Activated naive CD8-positive, alpha-beta T cell treated with anti-CD3 and anti-CD28 coated beads, Interleukin-2, amount 10 ng/mL, durations not matched to agents 7 days and 5 days (primary cell): ENCODE results near the gene NAGS. TPM values are rescaled to one million over a fixed set of nuclear protein-coding genes. Genes with fewer than 3 reads are reported as not detected.

Experiments used
- ATAC-seq: fragments of 150-1000 bp; cut with Tn5 transposase; one replicate; pipeline ENCODE4 v1.10.0; 2021; ENCODE audit warnings: low read depth, moderate library complexity
- POLR2A ChIA-PET: fragments of 350-600 bp; sonication (Branson Sonifier 250); formaldehyde crosslinking; loops from one replicate; lab custom pipeline; 2021; ENCODE audit warnings: antibody characterized with exemption; lab: Charles Lee
- DNase-seq: peaks from one replicate; pipeline ENCODE4 v3.0.0; 2021
- H3K27ac Mint-ChIP-seq: one replicate; pipeline ENCODE4 v1.8.0; 2022; ENCODE audit warnings: mild to moderate bottlenecking, mixed read lengths
- H3K27me3 Mint-ChIP-seq: one replicate; pipeline ENCODE4 v1.8.0; 2022; ENCODE audit warnings: mild to moderate bottlenecking, moderate library complexity, mixed read lengths
- H3K36me3 Mint-ChIP-seq: one replicate; pipeline ENCODE4 v1.8.0; 2021; ENCODE audit warnings: mild to moderate bottlenecking, mixed read lengths
- H3K4me1 Mint-ChIP-seq: one replicate; pipeline ENCODE4 v1.8.0; 2021; ENCODE audit warnings: mixed read lengths
- H3K4me3 Mint-ChIP-seq: one replicate; pipeline ENCODE4 v1.8.0; 2022; ENCODE audit warnings: mild to moderate bottlenecking, moderate library complexity, mixed read lengths
- H3K9me3 Mint-ChIP-seq: one replicate; pipeline ENCODE4 v1.8.0; 2021; ENCODE audit warnings: mixed read lengths
- total RNA-seq, 2 experiments: library from RNA; stranded (reverse); gene quantifications; one replicate each; pipeline ENCODE4 v1.2.3, GENCODE V29; 2021

Gene NAGS
- total RNA-seq, 2 experiments from 2014 or later = 1.4 TPM

DNA sequence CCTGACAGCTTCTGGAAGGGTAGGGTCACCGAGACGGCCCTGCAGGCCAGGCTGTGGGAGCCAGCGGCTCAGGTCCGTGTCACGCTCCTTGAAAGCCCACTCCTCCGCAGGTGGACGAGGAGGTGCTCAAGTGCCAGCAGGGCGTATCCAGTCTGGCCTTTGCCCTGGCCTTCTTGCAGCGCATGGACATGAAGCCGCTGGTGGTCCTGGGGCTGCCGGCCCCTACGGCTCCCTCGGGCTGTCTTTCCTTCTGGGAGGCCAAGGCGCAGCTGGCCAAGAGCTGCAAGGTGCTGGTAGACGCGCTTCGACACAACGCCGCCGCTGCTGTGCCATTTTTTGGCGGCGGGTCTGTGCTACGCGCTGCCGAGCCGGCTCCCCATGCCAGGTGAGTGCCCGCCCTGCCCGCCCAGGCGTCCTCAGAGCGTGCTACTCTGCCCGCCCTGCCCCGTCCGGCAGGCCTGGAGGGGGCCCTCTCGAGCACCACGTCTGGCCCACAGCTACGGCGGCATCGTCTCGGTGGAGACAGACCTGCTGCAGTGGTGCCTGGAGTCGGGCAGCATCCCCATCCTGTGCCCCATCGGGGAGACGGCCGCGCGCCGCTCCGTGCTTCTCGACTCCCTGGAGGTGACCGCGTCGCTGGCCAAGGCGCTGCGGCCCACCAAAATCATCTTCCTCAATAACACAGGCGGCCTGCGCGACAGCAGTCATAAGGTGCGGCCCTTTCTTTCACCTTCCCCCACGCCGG, 1.3 kb downstream of the NAGS start:
- ATAC-seq = peak; percentile 7

DNA sequence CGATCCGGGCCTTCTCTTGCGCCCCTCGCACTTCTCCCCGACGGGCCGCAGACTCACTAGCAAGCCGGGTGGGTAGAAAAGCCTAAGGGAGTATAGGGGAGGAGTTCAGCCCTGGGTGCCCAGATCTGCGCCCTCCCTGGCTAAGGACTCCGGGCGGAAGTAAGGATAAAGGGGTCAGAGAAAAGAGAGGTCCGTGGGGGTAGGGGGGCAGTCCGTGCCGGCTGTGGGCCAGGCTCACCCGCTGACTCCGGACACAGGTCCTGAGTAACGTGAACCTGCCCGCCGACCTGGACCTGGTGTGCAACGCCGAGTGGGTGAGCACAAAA, 1.8 kb downstream of the NAGS start:
- POLR2A ChIA-PET = interaction anchor here (1.2 kb wide), 1 partner anchor 9 kb away, joined by 4 read pairs; the partner anchor contains the start of gene TMEM101
- Mint-ChIP-seq H3K27me3 (peaks cover 28% of the 10 kb centered on the region), H3K27ac (peak overlapping the region; percentile 39), H3K4me3 (peak overlapping the region; percentile 88), H3K9me3 (no peaks in the 10 kb centered on the region), H3K4me1 (peaks cover 17% of the 10 kb centered on the region), H3K36me3 (no peaks in the 10 kb centered on the region)
- ATAC-seq (peak; percentile 14), DNase-seq (no peak)

More for the DNA sequence above, 1.3 kb downstream of the NAGS start:
- Mint-ChIP-seq H3K27me3 (peaks cover 28% of the 10 kb centered on the region), H3K36me3 (no peaks in the 10 kb centered on the region), H3K4me1 (peaks cover 17% of the 10 kb centered on the region), H3K27ac (peak overlapping the region; percentile 39), H3K9me3 (no peaks in the 10 kb centered on the region), H3K4me3 (peak overlapping the region; percentile 88)
- peak; percentile 59 for DNase-seq
- POLR2A ChIA-PET = interaction anchor here (1.2 kb wide), 1 partner anchor 9 kb away, joined by 4 read pairs; the partner anchor contains the start of gene TMEM101

DNA sequence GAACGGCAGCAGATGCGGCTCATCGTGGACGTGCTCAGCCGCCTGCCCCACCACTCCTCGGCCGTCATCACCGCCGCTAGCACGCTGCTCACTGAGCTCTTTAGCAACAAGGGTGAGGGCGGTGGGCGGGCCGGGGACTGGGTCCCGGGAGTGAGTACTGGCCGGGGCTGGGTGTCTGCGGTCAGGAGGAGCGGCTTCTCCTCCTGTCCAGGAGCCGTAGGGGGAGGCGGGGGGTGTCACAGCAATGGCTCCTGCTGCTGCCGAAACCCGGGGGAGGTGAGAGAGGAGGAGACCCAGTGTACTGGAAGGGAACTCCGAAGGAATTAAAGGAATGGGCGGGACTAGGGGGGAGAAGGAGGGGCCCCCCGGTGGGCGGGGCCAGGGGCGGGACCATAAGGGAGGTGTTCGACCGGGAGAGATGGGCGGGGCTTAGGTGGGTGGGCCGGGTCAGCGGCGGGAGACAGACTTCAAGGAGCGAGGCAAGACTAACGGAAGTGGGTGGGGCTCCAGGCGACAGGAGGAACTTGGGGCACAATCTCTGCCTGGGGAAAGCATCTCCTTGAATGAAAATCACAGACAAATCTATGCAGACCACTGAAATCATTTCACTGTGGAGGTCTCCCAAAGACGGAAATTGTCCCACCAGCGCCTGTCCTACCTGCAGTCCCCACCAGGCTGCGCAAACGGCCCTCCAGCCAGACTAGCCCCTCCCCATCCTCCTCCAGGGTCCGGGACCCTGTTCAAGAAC, 2.4 kb downstream of the NAGS start:
- peak overlapping the region; percentile 60 for H3K27ac Mint-ChIP-seq
- POLR2A ChIA-PET = interaction anchor here (1.2 kb wide), 1 partner anchor 8 kb away, joined by 4 read pairs; the partner anchor contains the start of gene TMEM101
- peaks cover 28% of the 10 kb centered on the region for H3K27me3 Mint-ChIP-seq
- H3K4me3 Mint-ChIP-seq = peak overlapping the region; percentile 88
- peaks cover 17% of the 10 kb centered on the region for H3K4me1 Mint-ChIP-seq
- peak; percentile 94 for DNase-seq
- peaks cover 2% of the 10 kb centered on the region for H3K36me3 Mint-ChIP-seq
- ATAC-seq = peak; percentile 85
- no peaks in the 10 kb centered on the region for H3K9me3 Mint-ChIP-seq

DNA sequence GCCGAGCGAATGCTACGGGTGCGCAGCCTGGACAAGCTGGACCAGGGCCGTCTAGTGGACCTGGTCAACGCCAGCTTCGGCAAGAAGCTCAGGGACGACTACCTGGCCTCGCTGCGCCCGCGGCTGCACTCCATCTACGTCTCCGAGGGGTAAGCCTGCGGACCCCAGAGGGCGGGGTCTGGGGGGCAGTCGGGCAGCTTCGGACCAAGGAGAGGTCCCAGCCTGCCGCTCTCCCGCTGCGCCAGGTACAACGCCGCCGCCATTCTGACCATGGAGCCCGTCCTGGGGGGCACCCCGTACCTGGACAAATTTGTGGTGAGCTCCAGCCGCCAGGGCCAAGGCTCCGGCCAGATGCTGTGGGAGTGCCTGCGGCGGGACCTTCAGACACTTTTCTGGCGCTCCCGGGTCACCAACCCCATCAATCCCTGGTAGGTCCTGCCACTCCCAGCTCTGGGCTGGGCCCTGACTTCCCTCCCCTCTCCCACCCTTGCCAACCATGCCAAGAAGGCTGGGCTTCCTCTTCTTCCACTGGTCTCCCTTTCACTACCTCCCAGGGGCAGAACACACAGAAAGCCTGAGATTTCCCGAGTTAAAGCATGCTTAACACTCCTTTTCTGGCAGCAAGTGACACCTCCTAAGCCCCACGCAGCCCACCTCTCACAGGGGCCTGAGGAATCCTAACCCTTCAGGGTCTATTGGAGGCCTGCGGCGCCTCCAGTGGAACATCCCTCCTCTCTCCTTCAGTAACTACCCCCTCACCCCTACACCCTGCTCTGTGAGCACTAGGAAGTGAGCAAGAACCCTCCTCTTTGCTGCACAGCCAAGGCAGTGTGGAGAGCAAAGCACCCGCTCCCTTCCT, 3.2 kb downstream of the NAGS start:
- H3K9me3 Mint-ChIP-seq = no peaks in the 10 kb centered on the region
- POLR2A ChIA-PET = interaction anchor here (0.6 kb wide), 1 partner anchor 239 kb away, joined by 3 read pairs; no protein-coding TSS in a partner anchor

DNA sequence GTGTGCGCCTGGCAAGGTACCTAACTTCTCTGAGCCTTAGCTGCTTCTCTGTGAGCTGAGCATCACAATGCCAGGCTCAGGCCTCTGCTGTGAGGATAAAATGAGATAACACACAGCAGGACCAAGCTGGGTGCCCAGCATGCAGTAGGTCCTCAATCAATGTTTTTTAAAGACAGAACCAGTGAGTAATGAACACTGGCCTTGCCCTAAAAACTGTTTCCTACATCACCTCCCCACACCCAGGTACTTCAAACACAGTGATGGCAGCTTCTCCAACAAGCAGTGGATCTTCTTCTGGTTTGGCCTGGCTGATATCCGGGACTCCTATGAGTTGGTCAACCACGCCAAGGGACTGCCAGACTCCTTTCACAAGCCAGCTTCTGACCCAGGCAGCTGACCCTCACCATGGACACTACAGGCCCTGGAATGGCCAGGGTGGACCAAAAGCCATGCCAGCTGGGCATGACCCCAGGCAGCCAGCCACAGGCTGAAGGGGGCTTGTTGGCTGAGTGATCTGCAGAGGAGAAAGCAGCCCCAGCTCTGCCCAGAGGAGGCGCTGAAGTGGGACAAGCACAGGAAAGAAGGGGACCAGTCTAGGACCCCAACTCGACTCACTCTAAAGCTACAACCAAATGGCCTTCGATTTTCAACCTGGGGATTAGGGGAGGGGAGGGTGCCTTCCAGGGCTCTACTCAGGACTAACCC, 3.9 kb downstream of the NAGS start:
- peak overlapping the region; percentile 57 for H3K27ac Mint-ChIP-seq
- no peaks in the 10 kb centered on the region for H3K9me3 Mint-ChIP-seq
- H3K27me3 Mint-ChIP-seq = peaks cover 26% of the 10 kb centered on the region
- H3K4me1 Mint-ChIP-seq = peaks cover 17% of the 10 kb centered on the region
- POLR2A ChIA-PET = interaction anchor here (0.6 to 1.2 kb wide), 3 partner anchors 14 to 238 kb away, joined by 3 read pairs; no protein-coding TSS in a partner anchor
- peaks cover 2% of the 10 kb centered on the region for H3K36me3 Mint-ChIP-seq
- peak overlapping the region; percentile 88 for H3K4me3 Mint-ChIP-seq
- ATAC-seq = no peak
- no peak for DNase-seq

More for the DNA sequence above, 3.2 kb downstream of the NAGS start:
- H3K4me3 Mint-ChIP-seq = peak overlapping the region; percentile 88
- H3K27me3 Mint-ChIP-seq = peaks cover 28% of the 10 kb centered on the region
- no peak for ATAC-seq
- peak overlapping the region; percentile 60 for H3K27ac Mint-ChIP-seq
- H3K4me1 Mint-ChIP-seq = peaks cover 17% of the 10 kb centered on the region
- H3K36me3 Mint-ChIP-seq = peaks cover 2% of the 10 kb centered on the region
- DNase-seq = no peak

DNA sequence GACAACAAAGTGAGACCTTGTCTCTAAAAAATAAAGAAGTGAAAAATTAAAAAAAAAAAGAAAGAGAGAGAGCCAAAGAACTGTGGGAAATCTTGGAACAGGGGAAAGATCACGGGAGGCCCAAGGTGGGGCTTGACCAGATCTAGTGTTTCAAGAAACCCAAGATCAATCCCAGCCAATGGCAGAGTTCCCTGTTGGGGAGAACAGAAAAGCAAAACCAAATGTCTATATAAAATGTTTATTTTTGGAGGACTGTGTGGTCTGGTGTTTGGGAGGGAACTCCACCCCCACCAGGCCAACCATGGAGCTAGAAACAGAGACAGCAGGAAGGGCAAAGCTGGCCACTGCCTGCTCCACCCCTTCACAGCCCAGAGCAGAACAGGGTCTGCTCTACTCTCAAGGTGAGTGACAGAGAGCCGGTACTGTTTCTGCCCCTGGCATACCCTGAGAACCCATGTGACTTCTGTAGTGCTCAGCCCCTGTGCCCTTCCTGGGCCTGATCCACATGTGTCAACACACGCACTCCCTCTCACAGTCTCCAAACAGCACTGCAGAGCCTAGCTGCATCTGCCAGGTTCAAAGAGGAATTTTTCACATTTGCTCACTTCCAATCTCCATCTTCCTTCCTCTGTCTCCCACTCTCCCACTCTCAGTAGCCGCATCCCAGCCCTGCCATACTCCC, 6.7 kb downstream of the NAGS start:
- no peaks in the 10 kb centered on the region for H3K9me3 Mint-ChIP-seq
- peaks cover 4% of the 10 kb centered on the region for H3K36me3 Mint-ChIP-seq
- H3K4me3 Mint-ChIP-seq = no peak overlapping the region
- no peak overlapping the region for H3K27ac Mint-ChIP-seq
- H3K4me1 Mint-ChIP-seq = peaks cover 23% of the 10 kb centered on the region
- DNase-seq = no peak
- POLR2A ChIA-PET = no interaction called here
- peaks cover 5% of the 10 kb centered on the region for H3K27me3 Mint-ChIP-seq
- ATAC-seq = no peak

DNA sequence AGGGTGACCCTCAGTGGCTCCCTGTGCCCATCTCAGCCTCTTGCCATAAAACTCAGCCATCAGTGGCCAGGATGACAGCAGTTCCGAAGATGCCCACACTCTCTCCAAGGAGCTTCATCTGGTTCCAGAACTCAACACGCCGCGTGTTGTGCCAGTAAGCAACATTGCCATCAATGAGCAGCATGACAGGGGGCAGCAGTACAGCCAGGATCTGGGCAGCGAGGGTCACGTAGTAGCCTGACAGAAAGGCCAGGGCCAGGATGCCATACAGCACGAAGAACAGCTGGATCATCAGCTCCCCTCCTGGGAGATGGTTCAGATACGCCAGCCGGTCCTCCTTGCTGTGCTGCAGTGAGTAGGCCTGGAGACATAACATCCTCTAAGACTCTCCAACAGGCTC, 7.5 kb downstream of the NAGS start:
- DNase-seq (no peak), ATAC-seq (no peak)
- Mint-ChIP-seq H3K27ac (no peak overlapping the region), H3K27me3 (peaks cover under 1% of the 10 kb centered on the region), H3K9me3 (no peaks in the 10 kb centered on the region), H3K4me3 (no peak overlapping the region), H3K4me1 (peaks cover 19% of the 10 kb centered on the region), H3K36me3 (peaks cover 4% of the 10 kb centered on the region)
- POLR2A ChIA-PET = no interaction called here

DNA sequence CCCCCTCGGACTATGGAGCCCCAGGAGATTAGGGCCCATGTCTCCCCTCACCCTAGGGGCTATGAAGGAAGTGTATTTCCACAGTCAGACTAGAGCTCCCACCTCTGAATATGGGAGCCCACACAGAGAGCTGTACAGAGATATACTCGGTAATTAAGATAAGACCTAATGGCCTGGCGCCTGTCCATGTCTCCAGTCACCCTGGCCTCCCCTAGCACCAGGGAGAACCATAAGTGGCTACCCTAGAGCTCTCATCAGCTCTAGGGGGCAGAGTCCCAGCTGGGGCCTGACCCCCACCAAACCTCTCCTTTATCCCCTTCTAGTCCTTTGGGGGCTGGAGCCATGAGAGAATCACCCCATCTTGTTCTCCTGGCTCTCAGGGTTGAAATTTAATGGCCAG, 8.0 kb downstream of the NAGS start:
- no peaks in the 10 kb centered on the region for H3K27me3 Mint-ChIP-seq
- no peaks in the 10 kb centered on the region for H3K9me3 Mint-ChIP-seq
- H3K4me3 Mint-ChIP-seq = no peak overlapping the region
- H3K27ac Mint-ChIP-seq = no peak overlapping the region
- ATAC-seq = no peak
- DNase-seq = no peak
- peaks cover 4% of the 10 kb centered on the region for H3K36me3 Mint-ChIP-seq
- H3K4me1 Mint-ChIP-seq = peaks cover 17% of the 10 kb centered on the region
- POLR2A ChIA-PET = no interaction called here

DNA sequence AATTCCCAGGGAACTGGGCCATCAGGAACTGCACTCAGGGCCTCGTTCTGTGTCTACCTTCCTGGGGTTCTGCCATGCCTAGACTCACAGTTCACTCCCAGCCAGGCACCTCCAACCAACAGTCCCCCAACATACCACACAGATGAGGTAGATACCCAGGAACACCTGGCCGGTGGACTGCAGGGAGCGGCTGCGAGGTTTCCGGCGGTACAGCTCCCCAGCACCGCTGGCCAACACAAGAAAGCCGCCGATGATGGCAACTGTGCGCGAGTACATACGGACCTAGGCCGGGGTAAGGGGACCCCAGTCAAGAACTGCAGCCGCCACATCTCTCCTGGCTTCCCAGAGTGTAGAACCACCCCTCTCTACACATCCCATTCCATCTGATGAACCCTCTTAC, 8.5 kb downstream of the NAGS start:
- peaks cover 4% of the 10 kb centered on the region for H3K36me3 Mint-ChIP-seq
- H3K4me1 Mint-ChIP-seq = peaks cover 15% of the 10 kb centered on the region
- ATAC-seq = no peak
- no peak overlapping the region for H3K4me3 Mint-ChIP-seq
- no peaks in the 10 kb centered on the region for H3K9me3 Mint-ChIP-seq
- no peak overlapping the region for H3K27ac Mint-ChIP-seq
- DNase-seq = no peak
- H3K27me3 Mint-ChIP-seq = no peaks in the 10 kb centered on the region
- POLR2A ChIA-PET = no interaction called here

DNA sequence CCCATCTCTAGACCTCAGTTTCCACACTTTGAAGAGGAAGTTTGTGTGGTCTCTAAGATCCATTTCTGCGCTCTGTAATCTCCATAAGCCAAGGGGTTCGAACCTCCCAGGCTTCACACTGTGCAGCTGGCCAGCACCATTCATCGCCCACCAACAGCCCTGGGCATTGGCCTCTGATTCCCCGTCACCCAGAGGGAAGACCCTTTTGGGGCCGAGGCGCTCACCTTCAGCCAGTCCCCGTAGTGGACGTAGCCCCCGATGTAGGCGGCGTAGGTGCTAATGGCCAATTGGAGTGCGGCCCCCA, 9.7 kb downstream of the NAGS start:
- H3K4me3 Mint-ChIP-seq = peak overlapping the region; percentile 100
- H3K4me1 Mint-ChIP-seq = peaks cover 9% of the 10 kb centered on the region
- POLR2A ChIA-PET = interaction anchor here (0.6 to 1.1 kb wide), 3 partner anchors 8 to 109 kb away, joined by 3 to 4 read pairs (median 4); partner anchors contain the start of gene HDAC5
- H3K27ac Mint-ChIP-seq = peak overlapping the region; percentile 99
- no peak for DNase-seq
- no peaks in the 10 kb centered on the region for H3K27me3 Mint-ChIP-seq
- no peaks in the 10 kb centered on the region for H3K9me3 Mint-ChIP-seq
- no peak for ATAC-seq
- peaks cover 4% of the 10 kb centered on the region for H3K36me3 Mint-ChIP-seq

DNA sequence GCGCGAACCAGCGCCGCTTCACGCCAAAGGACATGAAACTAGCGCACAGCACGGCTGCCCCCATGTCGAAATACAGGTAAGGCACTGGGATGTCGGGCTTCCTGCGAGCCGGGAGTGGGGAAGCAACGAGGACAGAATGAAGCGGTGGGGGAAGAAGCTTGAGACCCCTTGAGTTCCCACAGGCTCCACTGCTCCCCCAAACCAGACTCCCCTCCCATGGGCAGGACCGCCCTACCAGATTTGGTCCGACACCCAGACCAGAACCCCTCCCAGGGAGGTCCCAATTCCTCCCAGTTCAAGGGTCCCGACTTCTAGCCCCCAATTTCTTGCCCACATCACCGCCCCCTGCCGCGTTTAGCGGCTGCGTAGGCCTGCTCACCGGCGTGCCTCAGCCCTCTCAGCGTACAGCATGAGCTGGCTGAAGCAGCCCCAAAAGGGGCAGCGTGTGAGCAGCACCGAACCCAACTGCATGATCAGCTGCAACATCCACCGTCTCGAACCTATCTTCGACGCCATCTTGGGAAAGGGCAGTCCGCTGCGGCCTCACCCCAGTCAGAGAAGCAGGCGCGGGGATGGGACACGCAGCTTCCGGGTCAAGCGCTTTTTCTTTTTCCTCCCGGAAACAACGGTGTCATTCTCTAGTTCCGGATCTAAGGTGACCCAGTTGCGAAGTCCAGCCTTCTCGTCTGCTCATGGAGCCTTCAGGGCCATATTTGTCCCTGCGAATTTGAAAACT, 10.2 kb downstream of the NAGS start, which contains the start of gene TMEM101:
TMEM101 (minus strand) TSS at position 527 of the 736 bp plus-strand sequence; CDS start at position 516, 11 bp downstream.
- peaks cover 9% of the 10 kb centered on the region for H3K4me1 Mint-ChIP-seq
- H3K27ac Mint-ChIP-seq = peak within 1 kb of the TSS; percentile 99
- ATAC-seq (peak; percentile 95), DNase-seq (peak; percentile 81)
- no peaks in the 10 kb centered on the region for H3K9me3 Mint-ChIP-seq
- POLR2A ChIA-PET = interaction anchor here (1.0 to 1.1 kb wide), 3 partner anchors 9 to 108 kb away, joined by 3 to 4 read pairs (median 4); partner anchors contain the start of gene HDAC5
- peak within 1 kb of the TSS; percentile 100 for H3K4me3 Mint-ChIP-seq
- H3K36me3 Mint-ChIP-seq = peaks cover 4% of the 10 kb centered on the region
- no peaks in the 10 kb centered on the region for H3K27me3 Mint-ChIP-seq
